A549 (cell line): ENCODE data around the gene TNS3. TPM values are rescaled to one million over a fixed set of nuclear protein-coding genes. Genes with fewer than 3 reads are reported as not detected.

Experiments used
- ATAC-seq, 2 experiments: fragments of 200-7000 bp in 1 of 2; fragments of >200 bp in 1 of 2; cut with Nextera tagmentation in 1 of 2; cut with Tn5 transposase in 1 of 2; 3 replicates each; pipeline versions ENCODE4 v1.8.0 to v1.9.1; 2018 to 2020; ENCODE audit warnings: mild to moderate bottlenecking in 1 of 2, moderate library complexity in 1 of 2
- CTCF ChIA-PET: fragments of 300-600 bp; sonication (Branson Sonifier 250); formaldehyde crosslinking; extraction: SDS; loops from one replicate; lab custom pipeline; 2021; ENCODE audit warnings: antibody characterized with exemption, inconsistent platforms; lab: Yijun Ruan, JAX
- POLR2A ChIA-PET: fragments of 350-600 bp; formaldehyde crosslinking; extraction: SDS; loops from one replicate; lab custom pipeline; 2021; ENCODE audit warnings: antibody characterized with exemption, inconsistent platforms; lab: Yijun Ruan, JAX
- DNase-seq, 2 experiments: peaks; one replicate each; pipeline versions ENCODE4 v3.0.0 to v3.0.0-alpha.2; 2011 to 2016; ENCODE audit warnings: low read depth in 1 of 2, low spot score in 1 of 2
- FAIRE-seq: peaks from 2 replicates; lab custom pipeline; 2011; peaks lifted over from hg19 to GRCh38; lab: Jason Lieb, UNC
- H3K27ac ChIP-seq, 2 experiments: fragments of >200 bp; sonication (Bioruptor Twin); formaldehyde crosslinking; 3 replicates each; pipeline ENCODE4 v1.5.1; 2016 to 2017
- H3K4me1 ChIP-seq: fragments of >200 bp; sonication (Bioruptor Twin); formaldehyde crosslinking; 3 replicates; pipeline ENCODE4 v1.6.1; 2016
- H3K4me2 ChIP-seq: fragments of >200 bp; sonication (Bioruptor Twin); formaldehyde crosslinking; 3 replicates; pipeline ENCODE4 v1.6.1; 2016
- H3K4me3 ChIP-seq: fragments of >200 bp; sonication (Bioruptor Twin); formaldehyde crosslinking; 3 replicates; pipeline ENCODE4 v1.5.1; 2016
- H3K9me3 ChIP-seq: fragments of >200 bp; sonication (Bioruptor Twin); formaldehyde crosslinking; 3 replicates; pipeline ENCODE4 v1.6.1; 2016
- CBX8 ChIP-seq: fragments of 200-600 bp; sonication (generic); IDR thresholded peaks from 2 replicates; pipeline ENCODE4 v1.6.1; 2016
- CEBPB ChIP-seq, 2 experiments: fragments of >200 bp in 1 of 2; sonication (Bioruptor Twin) in 1 of 2; formaldehyde crosslinking in 1 of 2; IDR thresholded peaks; 2 replicates each; pipeline ENCODE4 v1.6.1; 2012 to 2016
- EHF ChIP-seq: fragments of 250-450 bp; sonication (Bioruptor Pico); IDR thresholded peaks from 2 replicates; pipeline ENCODE4 v1.5.0; 2020; ENCODE audit warnings: mild to moderate bottlenecking
- EHMT2 ChIP-seq: fragments of 200-600 bp; sonication (generic); IDR thresholded peaks from 2 replicates; pipeline ENCODE4 v1.6.1; 2016; ENCODE audit warnings: antibody characterized with exemption, low read depth, mild to moderate bottlenecking, moderate library complexity
- ESRRA ChIP-seq: fragments of 150-350 bp; IDR thresholded peaks from 2 replicates; pipeline ENCODE4 v1.6.1; 2014; ENCODE audit warnings: mild to moderate bottlenecking, low read length, borderline replicate concordance
- FOSB ChIP-seq: fragments of 250-450 bp; sonication (Bioruptor Pico); IDR thresholded peaks from 2 replicates; pipeline ENCODE4 v1.5.0; 2020; ENCODE audit warnings: mild to moderate bottlenecking, moderate library complexity
- FOXS1 ChIP-seq: fragments of 250-450 bp; sonication (Bioruptor Pico); IDR thresholded peaks from 2 replicates; pipeline ENCODE4 v1.5.0; 2020; ENCODE audit warnings: mild to moderate bottlenecking, moderate library complexity
- HOXB13 ChIP-seq: fragments of 250-450 bp; sonication (Bioruptor Pico); IDR thresholded peaks from 2 replicates; pipeline ENCODE4 v1.5.0; 2020; ENCODE audit warnings: low read depth, mild to moderate bottlenecking, moderate library complexity
- JUN ChIP-seq, 2 experiments: fragments of >200 bp; sonication (Bioruptor Twin); formaldehyde crosslinking; IDR thresholded peaks; 2 replicates in 1 of 2; 3 replicates in 1 of 2; pipeline ENCODE4 v1.6.1; 2016 to 2017
- MYC ChIP-seq: IDR thresholded peaks from 2 replicates; pipeline ENCODE4 v1.6.1; 2012; ENCODE audit warnings: mild to moderate bottlenecking, inconsistent platforms, low read length, improper control_type of control experiment, borderline replicate concordance
- PHF8 ChIP-seq: fragments of 200-600 bp; sonication (generic); IDR thresholded peaks from 2 replicates; pipeline ENCODE4 v1.6.1; 2016; ENCODE audit warnings: low read depth, mild to moderate bottlenecking, antibody characterized with exemption, moderate library complexity, borderline replicate concordance
- POLR2A ChIP-seq: IDR thresholded peaks from 2 replicates; pipeline ENCODE4 v1.6.1; 2012; ENCODE audit warnings: mild to moderate bottlenecking, low read length
- RARB ChIP-seq: fragments of 250-450 bp; sonication (Bioruptor Pico); IDR thresholded peaks from 2 replicates; pipeline ENCODE4 v1.8.0; 2021; ENCODE audit warnings: mild to moderate bottlenecking, moderate library complexity
- RCOR1 ChIP-seq: fragments of 150-350 bp; IDR thresholded peaks from 2 replicates; pipeline ENCODE4 v1.6.1; 2014; ENCODE audit warnings: antibody characterized with exemption, low read length, low read depth
- SMC3 ChIP-seq: fragments of >200 bp; sonication (Bioruptor Twin); formaldehyde crosslinking; IDR thresholded peaks from 3 replicates; pipeline ENCODE4 v1.6.1; 2018; ENCODE audit warnings: inconsistent platforms
- SREBF2 ChIP-seq: fragments of 450-650 bp; IDR thresholded peaks from 2 replicates; pipeline ENCODE4 v1.6.1; 2014; ENCODE audit warnings: mild to moderate bottlenecking, moderate library complexity
- ZNF302 ChIP-seq: fragments of 250-450 bp; sonication (Bioruptor Pico); IDR thresholded peaks from 2 replicates; pipeline ENCODE4 v1.9.0; 2021; ENCODE audit warnings: inconsistent platforms, mild to moderate bottlenecking, moderate library complexity
- WGBS: methylation state at CpG from one replicate; pipeline ENCODE4 v1.1.6; 2017; ENCODE audit errors: missing lambda C conversion rate; 5-methylcytosine and 5-hydroxymethylcytosine counted together
- polyA plus RNA-seq, 4 experiments: library from polyadenylated mRNA; depleted of rRNA in 3 of 4; stranded (reverse); fragments of >200 nt; fragmentation: RNase III in 1 of 4; extraction: RNeasy Plus Mini Kit Qiagen cat#74134 plus additional on column Dnase treatment in 1 of 4; gene quantifications; 2 replicates in 3 of 4; 3 replicates in 1 of 4; pipeline ENCODE4 v1.2.3, GENCODE V29; 2011 to 2017
- TF ChIP-seq, protein P1 (sequence below): IDR thresholded peaks from 2 replicates; pipeline ENCODE4 v1.6.1; 2012
- TF ChIP-seq, protein P2 (sequence below): fragments of 450-650 bp; IDR thresholded peaks from 2 replicates; pipeline ENCODE4 v1.6.1; 2014; ENCODE audit warnings: antibody characterized with exemption
- TF ChIP-seq, protein P3 (sequence below): IDR thresholded peaks from 2 replicates; pipeline ENCODE4 v1.6.1; 2012
- TF ChIP-seq, protein P4 (sequence below): fragments of >200 bp; sonication (Bioruptor Twin); formaldehyde crosslinking; IDR thresholded peaks from 3 replicates; pipeline ENCODE4 v1.6.1; 2016
- TF ChIP-seq, protein P5 (sequence below): IDR thresholded peaks from 2 replicates; pipeline ENCODE4 v1.6.1; 2012; ENCODE audit warnings: low read depth, borderline replicate concordance
- TF ChIP-seq, protein P6 (sequence below): fragments of 250-450 bp; sonication (Bioruptor Pico); IDR thresholded peaks from 2 replicates; pipeline ENCODE4 v1.5.0; 2020; ENCODE audit warnings: low read depth, mild to moderate bottlenecking, moderate library complexity

Gene TNS3
- polyA plus RNA-seq, 2 of the 4 experiments (the other 2 are of a cell fraction) = 107 to 134 TPM

DNA sequence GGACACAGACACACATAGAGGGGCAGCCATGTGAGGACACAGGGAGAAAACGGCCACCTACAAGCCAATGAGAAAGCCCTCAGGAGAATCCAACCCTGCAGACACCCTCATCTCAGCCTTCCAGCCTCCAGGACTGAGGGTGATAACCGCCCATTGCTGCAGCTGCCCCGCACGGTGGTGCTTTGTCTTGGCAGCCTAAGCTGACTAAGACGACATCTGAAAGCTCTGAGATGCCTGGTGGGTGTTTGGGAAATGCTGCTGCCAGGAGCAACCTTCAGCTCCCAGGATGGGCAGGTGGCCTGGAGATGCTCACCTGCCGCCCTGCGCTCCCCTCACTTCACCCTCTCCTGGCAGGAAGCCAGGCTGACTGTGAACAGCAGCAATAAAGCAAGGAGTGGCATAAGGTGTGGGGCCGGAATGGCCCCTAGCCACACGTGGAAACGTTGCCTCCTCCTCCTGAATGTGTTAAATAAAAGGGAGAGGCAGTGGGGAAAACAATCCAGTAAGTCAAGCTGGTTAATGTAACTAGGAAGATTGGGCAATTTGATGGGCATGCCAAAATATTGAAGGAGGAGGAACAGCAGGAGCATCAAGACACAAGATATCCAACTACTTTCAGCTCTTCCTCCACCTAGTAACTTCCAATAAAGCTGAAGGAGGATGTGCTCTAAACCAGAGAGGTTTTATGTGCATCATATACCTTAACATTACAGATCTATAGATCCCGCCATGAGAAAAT, 121.5 kb downstream of the TNS3 start:
- POLR2A ChIA-PET = no interaction called here
- FAIRE-seq (peak; percentile 74), ATAC-seq (no peak), DNase-seq (no peak)
- H3K4me2 ChIP-seq = no peak overlapping the region
- no peak overlapping the region; a peak in 1 of 6 replicates for H3K27ac ChIP-seq
- H3K4me1 ChIP-seq = peaks cover 76% of the 10 kb centered on the region
- 0 out of 4 replicates have a peak, but pooled peaks of 1 of the 2 experiments have one; percentile 8 for TF ChIP-seq CEBPB (IDR thresholded peaks at IDR 0.05)
- TF ChIP-seq, protein P1, sequence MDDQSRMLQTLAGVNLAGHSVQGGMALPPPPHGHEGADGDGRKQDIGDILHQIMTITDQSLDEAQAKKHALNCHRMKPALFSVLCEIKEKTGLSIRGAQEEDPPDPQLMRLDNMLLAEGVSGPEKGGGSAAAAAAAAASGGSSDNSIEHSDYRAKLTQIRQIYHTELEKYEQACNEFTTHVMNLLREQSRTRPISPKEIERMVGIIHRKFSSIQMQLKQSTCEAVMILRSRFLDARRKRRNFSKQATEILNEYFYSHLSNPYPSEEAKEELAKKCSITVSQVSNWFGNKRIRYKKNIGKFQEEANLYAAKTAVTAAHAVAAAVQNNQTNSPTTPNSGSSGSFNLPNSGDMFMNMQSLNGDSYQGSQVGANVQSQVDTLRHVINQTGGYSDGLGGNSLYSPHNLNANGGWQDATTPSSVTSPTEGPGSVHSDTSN = no peak
- whole genome bisulfite sequencing = 76% methylated on average over 10 of the region's 11 CpGs
- no peak overlapping the region for H3K4me3 ChIP-seq
- CTCF ChIA-PET = interaction anchor here (0.6 to 2.2 kb wide), 3 partner anchors 8 to 369 kb away, joined by 3 to 8 read pairs (median 4); no protein-coding TSS in a partner anchor
- no peaks in the 10 kb centered on the region for H3K9me3 ChIP-seq

DNA sequence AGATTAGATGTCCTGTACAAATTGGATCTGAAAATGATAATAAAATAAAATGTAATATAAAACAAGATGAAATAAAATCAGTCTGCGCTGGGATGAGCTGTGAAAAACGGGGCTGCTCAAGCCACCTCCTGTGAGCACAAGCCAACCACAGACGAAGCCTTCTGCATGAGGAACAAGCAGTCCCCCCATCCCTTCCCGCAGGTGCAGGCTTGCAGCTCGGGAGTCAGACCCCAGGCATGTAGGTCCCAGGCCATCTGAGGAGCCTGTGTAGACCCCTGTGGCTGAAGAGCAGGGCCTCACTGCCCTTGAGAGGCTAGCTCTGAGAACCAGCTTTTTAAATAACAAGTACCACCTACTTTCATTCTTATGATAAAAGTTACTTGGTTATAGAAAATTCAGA, 123.4 kb downstream of the TNS3 start:
- FAIRE-seq = no peak

DNA sequence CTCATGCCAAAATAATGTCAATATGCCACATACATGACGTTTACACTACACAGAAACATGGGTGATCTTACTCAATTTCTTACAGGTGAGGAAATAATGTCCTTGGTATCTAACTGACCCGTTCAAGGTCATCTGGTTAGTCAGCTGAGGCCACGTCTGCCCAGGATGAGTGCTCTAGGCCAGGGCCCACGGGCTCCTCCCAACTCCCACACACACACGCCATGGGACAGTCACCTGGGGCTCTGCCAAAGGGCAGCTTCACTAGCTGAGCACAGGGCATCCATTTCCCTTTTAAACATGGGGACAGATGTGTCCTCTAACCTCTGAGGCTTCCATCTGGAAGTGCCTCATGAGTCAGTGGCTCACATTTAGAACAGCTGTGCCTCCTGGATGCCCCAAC, 123.9 kb downstream of the TNS3 start:
- FAIRE-seq = no peak
- no peak for ATAC-seq
- ChIA-PET CTCF (interaction anchor here (0.9 to 1.2 kb wide), 3 partner anchors 13 to 351 kb away, joined by 3 to 4 read pairs (median 3); no protein-coding TSS in a partner anchor), POLR2A (interaction anchor here (0.6 kb wide), 1 partner anchor 110 kb away, joined by 3 read pairs; no protein-coding TSS in a partner anchor)
- Histone ChIP-seq H3K4me2 (no peak overlapping the region), H3K4me1 (peaks cover 87% of the 10 kb centered on the region), H3K9me3 (no peaks in the 10 kb centered on the region), H3K4me3 (no peak overlapping the region), H3K27ac (0 out of 6 replicates have a peak overlapping the region, but pooled peaks of 1 of the 2 experiments have one; percentile 16)
- TF ChIP-seq, protein P2, sequence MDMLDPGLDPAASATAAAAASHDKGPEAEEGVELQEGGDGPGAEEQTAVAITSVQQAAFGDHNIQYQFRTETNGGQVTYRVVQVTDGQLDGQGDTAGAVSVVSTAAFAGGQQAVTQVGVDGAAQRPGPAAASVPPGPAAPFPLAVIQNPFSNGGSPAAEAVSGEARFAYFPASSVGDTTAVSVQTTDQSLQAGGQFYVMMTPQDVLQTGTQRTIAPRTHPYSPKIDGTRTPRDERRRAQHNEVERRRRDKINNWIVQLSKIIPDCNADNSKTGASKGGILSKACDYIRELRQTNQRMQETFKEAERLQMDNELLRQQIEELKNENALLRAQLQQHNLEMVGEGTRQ = no peak
- no peak for TF ChIP-seq ESRRA
- TF ChIP-seq, protein P3, sequence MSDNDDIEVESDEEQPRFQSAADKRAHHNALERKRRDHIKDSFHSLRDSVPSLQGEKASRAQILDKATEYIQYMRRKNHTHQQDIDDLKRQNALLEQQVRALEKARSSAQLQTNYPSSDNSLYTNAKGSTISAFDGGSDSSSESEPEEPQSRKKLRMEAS = no peak
- TF ChIP-seq, protein P4, sequence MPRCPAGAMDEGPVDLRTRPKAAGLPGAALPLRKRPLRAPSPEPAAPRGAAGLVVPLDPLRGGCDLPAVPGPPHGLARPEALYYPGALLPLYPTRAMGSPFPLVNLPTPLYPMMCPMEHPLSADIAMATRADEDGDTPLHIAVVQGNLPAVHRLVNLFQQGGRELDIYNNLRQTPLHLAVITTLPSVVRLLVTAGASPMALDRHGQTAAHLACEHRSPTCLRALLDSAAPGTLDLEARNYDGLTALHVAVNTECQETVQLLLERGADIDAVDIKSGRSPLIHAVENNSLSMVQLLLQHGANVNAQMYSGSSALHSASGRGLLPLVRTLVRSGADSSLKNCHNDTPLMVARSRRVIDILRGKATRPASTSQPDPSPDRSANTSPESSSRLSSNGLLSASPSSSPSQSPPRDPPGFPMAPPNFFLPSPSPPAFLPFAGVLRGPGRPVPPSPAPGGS = no peak
- TF ChIP-seq MYC = no peak
- TF ChIP-seq, protein P5, sequence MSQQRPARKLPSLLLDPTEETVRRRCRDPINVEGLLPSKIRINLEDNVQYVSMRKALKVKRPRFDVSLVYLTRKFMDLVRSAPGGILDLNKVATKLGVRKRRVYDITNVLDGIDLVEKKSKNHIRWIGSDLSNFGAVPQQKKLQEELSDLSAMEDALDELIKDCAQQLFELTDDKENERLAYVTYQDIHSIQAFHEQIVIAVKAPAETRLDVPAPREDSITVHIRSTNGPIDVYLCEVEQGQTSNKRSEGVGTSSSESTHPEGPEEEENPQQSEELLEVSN = no peak
- TF ChIP-seq SREBF2 = no peak
- TF ChIP-seq EHMT2 = no peak
- TF ChIP-seq HOXB13 = no peak
- no peak for TF ChIP-seq FOSB
- TF ChIP-seq ZNF302 (CRISPR knock-in tag) = no peak
- TF ChIP-seq, protein P6, sequence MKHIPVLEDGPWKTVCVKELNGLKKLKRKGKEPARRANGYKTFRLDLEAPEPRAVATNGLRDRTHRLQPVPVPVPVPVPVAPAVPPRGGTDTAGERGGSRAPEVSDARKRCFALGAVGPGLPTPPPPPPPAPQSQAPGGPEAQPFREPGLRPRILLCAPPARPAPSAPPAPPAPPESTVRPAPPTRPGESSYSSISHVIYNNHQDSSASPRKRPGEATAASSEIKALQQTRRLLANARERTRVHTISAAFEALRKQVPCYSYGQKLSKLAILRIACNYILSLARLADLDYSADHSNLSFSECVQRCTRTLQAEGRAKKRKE (CRISPR knock-in tag) = no peak
- no peak for TF ChIP-seq SMC3
- TF ChIP-seq, protein P1 = no peak
- no peak for TF ChIP-seq RARB
- TF ChIP-seq JUN (IDR thresholded peaks at IDR 0.05) = no peak
- DNase-seq = no peak
- WGBS = 78% methylated on average over 5 of the region's 5 CpGs

More for the DNA sequence above, 123.4 kb downstream of the TNS3 start:
- 90% methylated on average over 5 of the region's 5 CpGs for WGBS
- no peak for DNase-seq
- Histone ChIP-seq H3K27ac (no peak overlapping the region), H3K4me2 (no peak overlapping the region), H3K4me1 (peaks cover 83% of the 10 kb centered on the region), H3K4me3 (no peak overlapping the region), H3K9me3 (no peaks in the 10 kb centered on the region)
- ChIA-PET POLR2A (no interaction called here), CTCF (interaction anchor here (0.9 to 1.2 kb wide), 3 partner anchors 14 to 351 kb away, joined by 3 to 4 read pairs (median 3); no protein-coding TSS in a partner anchor)
- TF ChIP-seq, protein P5 = no peak
- TF ChIP-seq EHF (no peak), POLR2A (no peak), ESRRA (no peak), SMC3 (no peak), RCOR1 (no peak), PHF8 (no peak), FOXS1 (CRISPR knock-in tag) (no peak), CBX8 (no peak)
- TF ChIP-seq, protein P4 = no peak
- ATAC-seq = no peak
